HepG2 (cell line): ENCODE measurements around the gene IQCN. TPM values are rescaled to one million over a fixed set of nuclear protein-coding genes. Genes with fewer than 3 reads are reported as not detected.

Experiments
- CBX1 ChIP-seq: IDR thresholded peaks from one replicate; pipeline ENCODE4 v1.6.1; 2016; ENCODE audit warnings: antibody characterized with exemption, low read depth
- HNF1A ChIP-seq, 2 experiments: sonication (generic) in 1 of 2; formaldehyde crosslinking in 1 of 2; IDR thresholded peaks; 2 replicates each; pipeline versions ENCODE4 v1.4.0 to v1.6.1; 2016 to 2020; ENCODE audit warnings: borderline replicate concordance in 1 of 2, low read depth in 1 of 2, mild to moderate bottlenecking in 1 of 2, missing genetic modification reagents in 1 of 2
- IKZF5 ChIP-seq: IDR thresholded peaks from 2 replicates; pipeline ENCODE4 v1.6.1; 2018; ENCODE audit warnings: missing genetic modification reagents, mild to moderate bottlenecking, missing compliant biosample characterization
- ZNF10 ChIP-seq: sonication (generic); formaldehyde crosslinking; IDR thresholded peaks from 2 replicates; pipeline ENCODE4 v1.4.0; 2020; ENCODE audit warnings: mild to moderate bottlenecking, low read depth, missing genetic modification reagents, borderline replicate concordance
- ZNF792 ChIP-seq: IDR thresholded peaks from 2 replicates; pipeline ENCODE4 v1.6.1; 2016
- polyA plus RNA-seq, 8 experiments: library from polyadenylated mRNA; depleted of rRNA in 3 of 8; stranded (reverse) in 7 of 8; unstranded in 1 of 8; fragments of >200 nt; fragmentation: Illumina TruSeq in 4 of 8; extraction: Trizol in 4 of 8; gene quantifications; 2 replicates each; pipeline versions ENCODE4 v1.2.1 to v1.2.3, GENCODE V29; 2011 to 2016; ENCODE audit warnings: low read depth in 4 of 8, missing spikeins in 1 of 8, mixed read lengths in 1 of 8; ENCODE audit not compliant: insufficient read depth in 1 of 8
- total RNA-seq, 5 experiments: library from RNA; depleted of rRNA; stranded (reverse); fragments of >200 nt; fragmentation: Illumina TruSeq; extraction: Trizol; gene quantifications; 2 replicates each; pipeline ENCODE4 v1.2.3, GENCODE V29; 2016; ENCODE audit warnings: low read depth in 1 of 5
- TF ChIP-seq, protein P1 (sequence below): sonication (generic); formaldehyde crosslinking; IDR thresholded peaks from 2 replicates; pipeline ENCODE4 v1.4.0; 2020; ENCODE audit warnings: missing genetic modification reagents
- TF ChIP-seq, protein P2 (sequence below): IDR thresholded peaks from 2 replicates; pipeline ENCODE4 v1.6.1; 2016; ENCODE audit warnings: mild to moderate bottlenecking

IQCN gene
- total and polyA plus RNA-seq, 2 of the 13 experiments (the other 11 are each of a cell fraction or from before 2014, with no cell fraction given), result 0.04 to 0.18 TPM

- TF ChIP-seq HNF1A (IDR thresholded peaks at IDR 0.05; ENCODE audit: low read depth) (no peak; the same call in 1 of the 2 replicates), HNF1A (CRISPR knock-in tag; IDR thresholded peaks at IDR 0.05; ENCODE audit: borderline replicate concordance) (peak; percentile 29; the same call in 1 of the 2 replicates), ZNF792 (CRISPR knock-in tag) (peak; percentile 22; the same call in 1 of the 2 replicates), ZNF10 (CRISPR knock-in tag) (no peak), CBX1 (no peak), IKZF5 (CRISPR knock-in tag) (no peak)
- TF ChIP-seq, protein P1, sequence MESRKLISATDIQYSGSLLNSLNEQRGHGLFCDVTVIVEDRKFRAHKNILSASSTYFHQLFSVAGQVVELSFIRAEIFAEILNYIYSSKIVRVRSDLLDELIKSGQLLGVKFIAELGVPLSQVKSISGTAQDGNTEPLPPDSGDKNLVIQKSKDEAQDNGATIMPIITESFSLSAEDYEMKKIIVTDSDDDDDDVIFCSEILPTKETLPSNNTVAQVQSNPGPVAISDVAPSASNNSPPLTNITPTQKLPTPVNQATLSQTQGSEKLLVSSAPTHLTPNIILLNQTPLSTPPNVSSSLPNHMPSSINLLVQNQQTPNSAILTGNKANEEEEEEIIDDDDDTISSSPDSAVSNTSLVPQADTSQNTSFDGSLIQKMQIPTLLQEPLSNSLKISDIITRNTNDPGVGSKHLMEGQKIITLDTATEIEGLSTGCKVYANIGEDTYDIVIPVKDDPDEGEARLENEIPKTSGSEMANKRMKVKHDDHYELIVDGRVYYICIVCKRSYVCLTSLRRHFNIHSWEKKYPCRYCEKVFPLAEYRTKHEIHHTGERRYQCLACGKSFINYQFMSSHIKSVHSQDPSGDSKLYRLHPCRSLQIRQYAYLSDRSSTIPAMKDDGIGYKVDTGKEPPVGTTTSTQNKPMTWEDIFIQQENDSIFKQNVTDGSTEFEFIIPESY (CRISPR knock-in tag), result 0 out of 2 replicates have a peak, but pooled peaks have one; percentile 3
- TF ChIP-seq, protein P2, sequence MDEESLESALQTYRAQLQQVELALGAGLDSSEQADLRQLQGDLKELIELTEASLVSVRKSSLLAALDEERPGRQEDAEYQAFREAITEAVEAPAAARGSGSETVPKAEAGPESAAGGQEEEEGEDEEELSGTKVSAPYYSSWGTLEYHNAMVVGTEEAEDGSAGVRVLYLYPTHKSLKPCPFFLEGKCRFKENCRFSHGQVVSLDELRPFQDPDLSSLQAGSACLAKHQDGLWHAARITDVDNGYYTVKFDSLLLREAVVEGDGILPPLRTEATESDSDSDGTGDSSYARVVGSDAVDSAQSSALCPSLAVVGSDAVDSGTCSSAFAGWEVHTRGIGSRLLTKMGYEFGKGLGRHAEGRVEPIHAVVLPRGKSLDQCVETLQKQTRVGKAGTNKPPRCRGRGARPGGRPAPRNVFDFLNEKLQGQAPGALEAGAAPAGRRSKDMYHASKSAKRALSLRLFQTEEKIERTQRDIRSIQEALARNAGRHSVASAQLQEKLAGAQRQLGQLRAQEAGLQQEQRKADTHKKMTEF (CRISPR knock-in tag), result peak; percentile 67; the same call in 1 of the 2 replicates
Measured at GRCh38 chr19:18274781-18275356, 617 bp upstream of the IQCN start (continued).
